PC-3 (cell line): ENCODE data around the gene ARPC4.

Experiments used
- CTCF ChIP-seq: fragments of 300-600 bp; sonication (generic); conservative IDR thresholded peaks from 2 replicates; pipeline ENCODE4 v1.5.1; 2017; ENCODE audit warnings: antibody characterized with exemption, low read depth, mild to moderate bottlenecking, low read length
- EZH2 ChIP-seq: fragments of 300-600 bp; sonication (generic); IDR thresholded peaks from one replicate; pipeline ENCODE4 v1.6.1; 2017; ENCODE audit warnings: antibody characterized with exemption, mild to moderate bottlenecking, low read length; ENCODE audit not compliant: unreplicated experiment

GRCh38 chr3:9761919-9762318, 31.0 kb upstream of the ARPC4 start:
- TF ChIP-seq EZH2 (no peak), CTCF (no peak)
